ENCODE data around the gene GPR108. TPM values are rescaled to one million over a fixed set of nuclear protein-coding genes. Genes with fewer than 3 reads are reported as not detected.

Gene GPR108
- total and polyA plus RNA-seq, 11 donors: 19.2 to 47.9 (median 31.1) TPM

DNA sequence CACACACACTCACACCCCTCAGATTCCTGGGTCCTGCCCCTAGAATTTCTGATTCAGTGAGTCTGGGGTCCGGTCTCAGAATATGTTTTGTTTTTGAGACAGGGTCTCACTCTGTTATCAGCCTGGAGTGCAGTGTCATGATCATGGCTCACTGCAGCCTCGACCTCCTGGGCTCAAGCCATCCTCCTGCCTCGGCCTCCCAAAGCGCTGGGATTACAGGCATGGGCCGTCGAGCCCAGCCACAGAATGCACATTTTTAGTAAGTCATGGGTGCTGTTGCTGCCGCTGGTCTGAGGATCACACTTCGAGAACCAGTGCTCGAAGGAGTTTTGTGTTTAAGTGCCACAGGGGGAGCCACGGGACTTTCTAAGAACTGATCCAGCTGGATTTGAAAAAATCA is 45.4 kb downstream of the GPR108 start:
- 77 to 86% (median 84%) methylated on average over 10 of the region's 10 CpGs for WGBS, 4 donors
- H3K27me3 ChIP-seq: peaks cover 0 to 10% (median 0%) of the 10 kb centered on the region in 9 donors
- no peak overlapping the region for H3K27ac ChIP-seq
- H3K4me1 ChIP-seq: no peaks in the 10 kb centered on the region
- ATAC-seq (no peak), DNase-seq (no peak)
- peaks cover 0 to 4% (median 0%) of the 10 kb centered on the region in 9 donors for H3K36me3 ChIP-seq
- TF ChIP-seq, protein P1, sequence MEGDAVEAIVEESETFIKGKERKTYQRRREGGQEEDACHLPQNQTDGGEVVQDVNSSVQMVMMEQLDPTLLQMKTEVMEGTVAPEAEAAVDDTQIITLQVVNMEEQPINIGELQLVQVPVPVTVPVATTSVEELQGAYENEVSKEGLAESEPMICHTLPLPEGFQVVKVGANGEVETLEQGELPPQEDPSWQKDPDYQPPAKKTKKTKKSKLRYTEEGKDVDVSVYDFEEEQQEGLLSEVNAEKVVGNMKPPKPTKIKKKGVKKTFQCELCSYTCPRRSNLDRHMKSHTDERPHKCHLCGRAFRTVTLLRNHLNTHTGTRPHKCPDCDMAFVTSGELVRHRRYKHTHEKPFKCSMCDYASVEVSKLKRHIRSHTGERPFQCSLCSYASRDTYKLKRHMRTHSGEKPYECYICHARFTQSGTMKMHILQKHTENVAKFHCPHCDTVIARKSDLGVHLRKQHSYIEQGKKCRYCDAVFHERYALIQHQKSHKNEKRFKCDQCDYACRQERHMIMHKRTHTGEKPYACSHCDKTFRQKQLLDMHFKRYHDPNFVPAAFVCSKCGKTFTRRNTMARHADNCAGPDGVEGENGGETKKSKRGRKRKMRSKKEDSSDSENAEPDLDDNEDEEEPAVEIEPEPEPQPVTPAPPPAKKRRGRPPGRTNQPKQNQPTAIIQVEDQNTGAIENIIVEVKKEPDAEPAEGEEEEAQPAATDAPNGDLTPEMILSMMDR (IDR thresholded peaks at IDR 0.05): no peak
- no peak for TF ChIP-seq POLR2A (IDR thresholded peaks at IDR 0.05)
- no peaks in the 10 kb centered on the region for H3K9me3 ChIP-seq
- H3K4me3 ChIP-seq: no peak overlapping the region
- intact Hi-C loops (cut with DNase I): no loop called here

DNA sequence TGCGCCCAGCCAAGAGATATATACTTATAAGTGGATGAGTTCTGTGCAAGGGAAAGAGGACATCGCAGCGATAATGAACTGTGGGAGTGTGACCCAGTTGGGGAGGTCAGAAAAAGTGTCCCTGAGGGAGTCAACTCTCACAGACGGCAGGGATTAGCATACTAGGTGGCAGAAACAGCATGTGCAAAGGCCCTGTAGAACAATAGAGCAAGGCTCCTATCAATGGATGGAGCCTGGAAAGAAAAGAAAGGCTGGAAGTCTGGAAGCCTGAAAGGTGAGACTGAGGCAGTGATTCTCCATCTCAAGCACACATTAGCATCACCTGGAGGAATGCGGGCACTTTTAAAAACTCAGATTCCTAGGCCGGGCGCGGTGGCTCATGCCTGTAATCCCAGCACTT is 46.0 kb downstream of the GPR108 start:
- no peak for ATAC-seq
- H3K36me3 ChIP-seq: peaks cover 0 to 4% (median 0%) of the 10 kb centered on the region in 9 donors
- TF ChIP-seq, protein P1 (IDR thresholded peaks at IDR 0.05): no peak
- TF ChIP-seq POLR2A (IDR thresholded peaks at IDR 0.05): no peak
- WGBS, 4 donors: 83 to 90% (median 88%) methylated on average over 8 of the region's 8 CpGs
- peaks cover 0 to 10% (median 0%) of the 10 kb centered on the region in 9 donors for H3K27me3 ChIP-seq
- H3K9me3 ChIP-seq: no peaks in the 10 kb centered on the region
- no peaks in the 10 kb centered on the region for H3K4me1 ChIP-seq
- H3K27ac ChIP-seq: no peak overlapping the region
- H3K4me3 ChIP-seq: no peak overlapping the region
- no peak for DNase-seq
- intact Hi-C loops (cut with DNase I): no loop called here

DNA sequence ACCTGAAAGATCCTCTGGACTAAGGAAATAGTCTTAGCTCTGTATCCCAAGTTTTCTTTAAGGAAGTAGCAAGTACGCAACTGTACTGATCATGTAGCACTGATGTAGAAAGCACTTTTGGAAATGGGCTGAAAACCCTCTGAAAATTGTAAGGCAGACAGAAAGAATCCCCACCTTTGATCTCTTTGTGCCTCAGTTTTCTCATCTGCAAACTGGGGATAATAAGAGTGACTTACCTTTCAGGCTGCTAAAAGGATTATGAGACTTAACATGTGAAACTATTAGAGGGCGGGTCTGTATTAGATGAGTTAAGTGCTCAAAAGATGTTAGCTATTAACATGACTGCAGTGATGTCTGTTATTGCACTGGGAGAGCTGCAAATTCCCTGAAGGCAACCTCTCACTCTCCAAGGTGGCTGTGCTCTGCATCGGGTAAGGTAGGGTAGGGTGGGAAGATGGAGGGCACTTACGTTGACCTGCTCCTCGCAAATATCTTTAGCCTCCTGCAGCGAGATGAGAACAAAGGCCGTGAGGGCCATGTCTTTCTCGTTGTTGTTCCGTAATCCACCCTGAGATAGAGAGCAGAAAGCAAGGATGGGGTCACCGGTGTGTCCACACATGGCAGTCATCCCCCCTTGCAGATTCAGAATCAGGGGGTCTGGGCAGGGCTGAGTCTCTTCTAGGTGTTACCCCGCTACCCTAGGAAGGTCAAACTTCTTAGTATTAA is 47.1 kb downstream of the GPR108 start:
- TF ChIP-seq, protein P1 (IDR thresholded peaks at IDR 0.05): no peak
- TF ChIP-seq POLR2A (IDR thresholded peaks at IDR 0.05): no peak
- no peaks in the 10 kb centered on the region for H3K4me1 ChIP-seq
- 75 to 80% (median 78%) methylated on average over 11 of the region's 11 CpGs for WGBS, 4 donors
- no peaks in the 10 kb centered on the region for H3K9me3 ChIP-seq
- no peak overlapping the region for H3K4me3 ChIP-seq
- intact Hi-C loops (cut with DNase I): no loop called here
- peaks cover 0 to 10% (median 0%) of the 10 kb centered on the region in 9 donors for H3K27me3 ChIP-seq
- H3K27ac ChIP-seq: no peak overlapping the region
- H3K36me3 ChIP-seq: peaks cover 0 to 6% (median 0%) of the 10 kb centered on the region in 9 donors
- DNase-seq: no peak
- ATAC-seq: no peak

DNA sequence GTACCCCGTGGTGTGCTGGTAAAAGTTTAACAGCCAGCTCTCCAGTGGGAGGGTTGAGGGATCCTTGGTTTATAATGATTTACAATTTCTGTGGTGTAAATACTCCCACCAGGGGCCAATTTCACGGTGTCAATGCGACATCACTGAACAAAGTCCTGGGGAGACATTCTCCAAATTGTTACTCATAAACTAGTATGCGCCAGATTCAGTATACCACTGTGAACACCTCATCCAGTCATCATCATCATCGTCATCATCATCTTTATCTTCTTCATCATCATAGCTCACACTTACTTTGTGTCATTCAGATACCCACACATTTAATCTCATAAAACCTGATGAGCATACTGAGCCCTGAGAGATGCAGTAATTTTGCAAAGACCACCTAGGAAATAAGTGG is 50.3 kb downstream of the GPR108 start:
- ATAC-seq: no peak
- intact Hi-C loops (cut with DNase I): no loop called here

More for the DNA sequence above, 50.3 kb downstream of the GPR108 start:
- Histone ChIP-seq H3K36me3 (peaks cover 0 to 15% (median 0%) of the 10 kb centered on the region in 9 donors), H3K27ac (no peak overlapping the region), H3K9me3 (peaks cover 0 to 5% (median 0%) of the 10 kb centered on the region in 12 donors), H3K4me3 (no peak overlapping the region), H3K4me1 (no peaks in the 10 kb centered on the region), H3K27me3 (peaks cover 0 to 10% (median 0%) of the 10 kb centered on the region in 9 donors)
- 72 to 88% (median 78%) methylated on average over 5 of the region's 5 CpGs for WGBS, 4 donors
- no peak for DNase-seq
- no peak for TF ChIP-seq POLR2A (IDR thresholded peaks at IDR 0.05)
- TF ChIP-seq, protein P1 (IDR thresholded peaks at IDR 0.05): no peak

Measured in heart left ventricle (tissue), 16 donors.